ENCODE results near the gene GRB10. TPM values are rescaled to one million over a fixed set of nuclear protein-coding genes. Genes with fewer than 3 reads are reported as not detected.

GRB10 gene
- polyA plus RNA-seq, 1 donor: 13.4 TPM

- no peak for DNase-seq (ENCODE audit: low read depth)
These were observed 126.4 kb downstream of the GRB10 start for GRCh38 chr7:50656141-50656895.

- no peak for DNase-seq (ENCODE audit: low read depth)
These were observed 127.2 kb downstream of the GRB10 start for GRCh38 chr7:50655490-50655889.

GRCh38 chr7:50655020-50655419 is 127.7 kb downstream of the GRB10 start:
- no peak for DNase-seq (ENCODE audit: low read depth)

- peak; percentile 77 for DNase-seq (ENCODE audit: low read depth)
These were observed 128.7 kb downstream of the GRB10 start for GRCh38 chr7:50653981-50654425.

GRCh38 chr7:50653126-50653864 is 129.4 kb downstream of the GRB10 start:
- no peak for DNase-seq (ENCODE audit: low read depth)

GRCh38 chr7:50652400-50653125 is 130.1 kb downstream of the GRB10 start:
- DNase-seq (ENCODE audit: low read depth): no peak

GRCh38 chr7:50651271-50651989 is 131.3 kb downstream of the GRB10 start:
- DNase-seq (ENCODE audit: low read depth): no peak

GRCh38 chr7:50650057-50650664 is 132.5 kb downstream of the GRB10 start:
- DNase-seq (ENCODE audit: low read depth): no peak

- DNase-seq (ENCODE audit: low read depth): no peak
These were observed 133.3 kb downstream of the GRB10 start for GRCh38 chr7:50649259-50649885.

- no peak for DNase-seq (ENCODE audit: low read depth)
These were observed 134.0 kb downstream of the GRB10 start for GRCh38 chr7:50648570-50649169.

- no peak for DNase-seq (ENCODE audit: low read depth)
These were observed 134.6 kb downstream of the GRB10 start for GRCh38 chr7:50648076-50648475.

- no peak for DNase-seq (ENCODE audit: low read depth)
These were observed 135.3 kb downstream of the GRB10 start for GRCh38 chr7:50647286-50647980.

- no peak for DNase-seq (ENCODE audit: low read depth)
These were observed 136.6 kb downstream of the GRB10 start for GRCh38 chr7:50646069-50646468.

- DNase-seq (ENCODE audit: low read depth): no peak
These were observed 137.5 kb downstream of the GRB10 start for GRCh38 chr7:50645186-50645585.

- DNase-seq (ENCODE audit: low read depth): no peak
These were observed 138.1 kb downstream of the GRB10 start for GRCh38 chr7:50644586-50644985.

GRCh38 chr7:50644114-50644513 is 138.6 kb downstream of the GRB10 start:
- no peak for DNase-seq (ENCODE audit: low read depth)

GRCh38 chr7:50641442-50642405 is 141.0 kb downstream of the GRB10 start:
- no peak for DNase-seq (ENCODE audit: low read depth)

- DNase-seq (ENCODE audit: low read depth): no peak
These were observed 141.9 kb downstream of the GRB10 start for GRCh38 chr7:50640779-50641178.

GRCh38 chr7:50640256-50640655 is 142.4 kb downstream of the GRB10 start:
- no peak for DNase-seq (ENCODE audit: low read depth)

Measured in forelimb muscle (tissue), 1 donor.